Cerebellar cortex (tissue), 1 donor: Measurements from ENCODE around the gene PDZD4.

ENCODE experiments used
- DNase-seq: peaks from one replicate; pipeline ENCODE4 v3.0.0-alpha.2; 2015; ENCODE audit warnings: low spot score

The PDZD4 gene

DNA sequence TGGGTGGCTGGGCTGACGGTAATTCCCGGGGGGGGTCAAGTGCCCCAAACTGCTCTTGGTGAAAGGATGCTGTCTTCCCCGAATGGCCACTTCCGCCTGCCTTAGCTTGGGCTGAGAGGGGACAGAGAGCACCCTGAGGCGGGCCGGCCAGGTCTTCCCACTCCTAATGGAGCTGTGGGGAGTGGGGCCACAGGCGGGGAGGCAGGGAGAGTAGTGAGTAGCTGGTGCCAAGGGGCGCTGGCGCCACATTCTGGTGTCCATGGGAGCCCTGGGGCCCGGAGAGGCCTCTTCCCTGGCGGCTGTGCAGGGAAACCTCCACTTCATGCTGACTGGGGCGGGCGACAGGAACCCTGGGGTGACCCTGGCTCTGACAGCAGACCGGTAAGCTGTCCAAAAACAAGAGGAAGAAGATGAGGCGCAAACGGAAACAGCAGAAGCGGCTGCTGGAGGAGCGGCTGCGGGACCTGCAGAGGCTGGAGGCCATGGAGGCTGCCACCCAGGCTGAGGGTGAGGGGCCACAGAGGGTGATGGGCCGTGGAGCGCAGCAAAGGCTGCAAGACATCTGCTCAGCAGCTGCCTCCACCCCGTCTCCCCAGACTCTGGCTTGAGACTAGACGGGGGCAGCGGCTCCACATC, 46.8 kb downstream of the PDZD4 start:
- no peak for DNase-seq

DNA sequence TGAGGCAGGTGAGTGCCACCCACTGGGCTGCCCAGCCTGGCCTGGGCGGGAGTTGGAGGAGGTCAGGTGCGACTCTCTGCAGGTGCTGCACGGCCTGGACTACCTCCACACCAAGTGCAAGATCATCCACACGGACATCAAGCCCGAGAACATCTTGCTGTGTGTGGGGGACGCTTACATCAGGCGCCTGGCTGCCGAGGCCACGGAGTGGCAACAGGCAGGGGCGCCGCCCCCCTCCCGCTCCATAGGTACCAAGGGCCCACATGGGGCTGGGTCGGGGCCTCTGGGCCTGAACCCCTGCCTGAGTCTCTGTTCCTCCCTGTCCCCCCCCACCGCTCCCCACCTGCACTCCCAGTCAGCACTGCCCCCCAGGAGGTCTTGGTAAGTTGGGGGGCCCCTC, 47.5 kb downstream of the PDZD4 start:
- no peak for DNase-seq

DNA sequence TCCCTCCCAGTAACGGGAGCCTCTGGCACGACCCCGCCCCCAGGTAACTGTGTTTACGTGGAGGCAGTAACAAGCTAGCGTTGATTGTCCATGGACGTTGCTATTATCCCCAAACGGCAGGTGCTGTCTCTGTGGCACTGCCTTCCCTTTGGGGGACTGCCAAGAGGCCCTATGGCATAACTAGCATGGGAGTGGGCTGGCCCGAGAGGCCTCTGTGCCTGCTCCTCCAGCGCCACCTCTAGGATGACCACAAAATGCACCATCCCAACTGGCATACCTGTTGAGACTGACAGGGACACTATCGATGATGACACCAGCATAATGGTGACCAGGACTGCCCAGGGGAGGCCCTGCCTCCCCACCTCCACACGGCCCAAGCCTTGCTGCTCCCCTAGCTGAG, 48.0 kb downstream of the PDZD4 start:
- DNase-seq, result no peak

DNA sequence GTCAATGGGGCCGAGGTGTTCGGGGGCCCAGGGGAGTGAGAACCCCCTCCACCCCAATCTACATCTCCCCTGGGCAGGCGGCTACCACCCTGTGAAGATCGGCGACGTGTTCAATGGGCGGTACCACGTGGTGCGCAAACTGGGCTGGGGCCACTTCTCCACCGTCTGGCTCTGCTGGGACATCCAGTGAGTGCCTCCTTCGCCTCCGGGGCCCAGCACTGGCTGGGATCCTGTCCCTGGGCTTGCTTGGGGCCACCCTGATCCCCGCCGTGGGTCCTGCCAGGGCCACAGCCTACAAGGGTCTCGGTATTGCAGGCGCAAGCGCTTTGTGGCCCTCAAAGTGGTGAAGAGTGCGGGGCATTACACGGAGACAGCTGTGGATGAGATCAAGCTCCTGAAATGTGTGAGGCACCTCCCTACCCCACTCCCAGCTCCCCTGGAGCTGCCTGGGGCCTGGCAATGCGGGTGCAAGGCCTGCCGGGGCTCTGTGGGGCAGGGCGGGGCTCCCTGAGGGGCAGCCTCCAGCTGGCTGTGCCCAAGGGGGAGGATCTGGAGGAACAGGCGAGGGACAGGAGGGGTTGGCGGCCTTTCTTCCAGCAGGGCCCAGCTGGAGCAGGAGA, 48.8 kb downstream of the PDZD4 start:
- DNase-seq, result no peak

DNA sequence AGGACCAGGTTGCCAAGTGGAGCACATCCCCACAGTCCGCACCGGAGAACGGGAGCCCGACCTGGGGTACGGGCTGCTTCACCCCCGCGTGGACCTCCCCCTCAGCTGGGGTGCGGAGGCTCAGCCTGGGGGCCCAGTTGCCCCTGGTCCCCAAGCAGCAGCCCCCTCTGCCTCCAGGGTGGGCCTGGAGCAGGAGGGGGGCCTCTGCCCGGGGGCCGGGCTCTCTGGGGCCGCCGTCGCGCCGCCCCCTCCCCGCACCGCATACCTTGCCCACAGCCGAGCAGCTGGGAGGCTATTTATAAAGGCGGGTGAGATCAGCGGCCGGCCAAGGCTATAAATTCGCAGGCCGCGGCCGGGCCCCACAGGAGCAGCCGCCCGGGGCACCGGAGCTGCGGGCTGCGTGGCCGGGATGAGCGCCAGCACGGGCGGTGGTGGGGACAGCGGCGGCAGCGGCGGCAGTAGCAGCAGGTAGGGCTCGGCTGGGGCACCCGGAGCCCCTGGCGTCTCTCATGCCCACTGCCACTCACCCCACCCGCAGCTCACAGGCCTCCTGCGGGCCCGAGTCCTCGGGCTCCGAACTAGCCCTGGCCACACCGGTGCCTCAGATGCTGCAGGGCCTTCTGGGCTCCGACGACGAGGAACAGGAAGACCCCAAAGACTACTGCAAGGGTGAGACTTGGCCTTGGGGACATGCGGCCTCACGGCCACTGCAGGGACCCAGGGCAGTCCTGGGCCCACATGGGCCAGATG, 49.5 kb downstream of the PDZD4 start, which contains the start of gene SRPK3:
Gene SRPK3, plus strand, starts transcription at position 364 of the 750 bp plus-strand sequence. Its CDS starts 46 bp downstream, at position 410.
- DNase-seq, result no peak

DNA sequence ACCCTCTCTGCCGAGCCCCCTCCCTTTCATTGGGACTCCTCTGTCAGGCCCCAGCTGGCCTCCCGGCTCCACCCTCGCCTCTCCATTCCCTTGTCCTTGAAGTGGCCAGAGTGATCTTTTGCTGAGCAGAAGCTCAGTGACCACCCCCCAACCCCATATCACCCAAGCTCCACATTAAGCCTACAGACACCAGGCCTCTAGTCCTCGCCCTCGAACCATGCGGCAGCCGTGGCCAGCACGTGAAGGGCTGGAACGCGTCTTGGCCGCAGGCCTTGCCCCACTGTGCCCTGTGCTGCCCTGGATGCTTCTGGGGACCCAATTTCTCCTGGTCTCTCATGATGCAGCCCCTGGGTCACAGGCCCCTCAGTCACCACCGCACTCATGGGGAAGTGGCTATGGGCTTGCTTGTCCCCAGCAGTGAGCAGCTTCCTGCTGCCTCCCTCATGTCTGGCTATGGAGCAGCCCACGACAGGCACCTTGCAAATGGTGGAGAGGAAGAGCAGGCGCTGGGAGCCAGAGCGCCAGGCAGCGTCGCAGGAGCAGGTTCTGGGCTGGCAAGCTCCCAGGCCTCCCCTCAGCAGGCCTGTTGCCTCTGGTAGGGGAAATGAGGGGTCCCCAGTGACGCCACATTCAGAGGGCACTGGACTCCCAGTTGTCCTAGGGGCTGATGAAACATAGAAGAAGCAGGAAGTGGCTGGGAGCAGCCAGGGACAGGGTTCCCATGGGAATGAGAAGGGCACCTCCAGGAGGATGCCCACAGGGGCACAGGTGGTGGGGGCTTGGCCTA, 50.3 kb downstream of the PDZD4 start:
- no peak for DNase-seq

DNA sequence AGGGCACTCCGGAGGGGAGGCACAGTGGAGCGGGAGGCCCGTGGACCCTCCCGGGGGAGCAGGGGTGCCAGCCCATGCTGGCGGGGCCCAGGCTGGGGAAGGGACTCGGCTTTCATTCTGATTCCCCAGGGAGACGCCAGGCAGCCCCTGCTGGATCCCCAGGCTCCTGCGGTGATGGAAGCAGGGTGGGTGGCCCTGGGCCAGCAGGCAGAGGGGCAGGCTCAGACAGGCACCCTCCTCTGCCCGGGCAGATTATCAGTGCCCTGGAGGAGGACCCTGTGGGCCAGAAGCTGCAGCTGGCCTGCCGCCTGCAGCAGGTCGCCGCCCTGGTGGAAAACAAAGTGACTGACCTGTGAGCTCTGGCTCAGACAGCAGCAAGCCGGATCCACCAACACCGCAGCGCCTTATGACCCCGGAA, 51.7 kb downstream of the PDZD4 start:
- DNase-seq, result no peak

DNA sequence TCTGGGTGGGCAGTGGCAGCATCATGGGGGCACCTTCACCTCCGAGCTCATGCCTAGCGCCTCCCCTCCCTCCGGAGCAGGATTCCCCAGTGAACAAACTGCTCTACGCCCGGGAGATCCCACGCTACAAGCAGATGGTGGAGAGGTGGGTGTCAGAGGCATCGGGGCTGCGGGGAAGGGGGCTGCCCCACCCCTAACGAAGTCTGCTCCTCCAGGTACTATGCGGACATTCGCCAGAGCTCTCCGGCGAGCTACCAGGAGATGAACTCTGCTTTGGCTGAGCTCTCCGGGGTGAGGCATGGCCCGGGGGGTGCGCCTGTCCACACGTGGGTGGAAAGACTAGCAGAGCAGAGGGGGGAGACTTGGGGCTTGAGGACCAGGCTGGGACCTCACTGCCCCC, 52.2 kb downstream of the PDZD4 start:
- DNase-seq, result no peak

DNA sequence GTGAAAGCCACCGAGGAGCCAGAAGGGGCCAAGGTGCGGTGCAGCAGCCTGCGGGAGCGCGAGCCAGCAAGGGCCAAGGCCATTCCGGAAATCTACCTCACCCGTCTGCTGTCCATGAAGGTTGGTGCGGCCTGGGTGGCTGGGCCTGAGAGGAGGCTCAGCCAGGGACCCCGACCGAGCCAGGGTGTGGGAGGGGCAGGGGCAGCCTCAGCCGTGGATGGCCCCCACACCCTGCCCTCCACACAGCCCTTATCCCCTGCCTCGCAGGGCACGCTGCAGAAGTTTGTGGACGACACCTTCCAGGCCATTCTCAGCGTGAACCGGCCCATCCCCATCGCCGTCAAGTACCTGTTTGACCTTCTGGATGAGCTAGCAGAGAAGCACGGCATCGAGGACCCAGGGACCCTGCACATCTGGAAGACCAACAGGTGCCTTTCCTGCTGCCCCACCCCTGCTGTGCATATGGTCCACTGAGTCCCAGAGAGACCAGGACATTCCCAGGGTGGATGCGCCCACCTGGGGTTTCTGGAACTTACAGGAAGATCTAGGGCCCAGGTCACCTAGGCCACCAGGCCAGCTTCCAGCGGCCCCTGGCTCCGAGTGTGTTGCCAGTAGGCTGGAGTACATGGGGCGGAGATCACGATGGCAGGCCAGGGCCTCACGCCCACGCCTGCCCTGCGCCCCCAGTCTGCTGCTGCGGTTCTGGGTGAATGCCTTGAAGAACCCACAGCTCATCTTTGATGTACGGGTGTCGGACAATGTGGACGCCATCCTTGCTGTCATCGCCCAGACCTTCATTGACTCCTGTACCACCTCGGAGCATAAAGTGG, 52.9 kb downstream of the PDZD4 start:
- no peak for DNase-seq

DNA sequence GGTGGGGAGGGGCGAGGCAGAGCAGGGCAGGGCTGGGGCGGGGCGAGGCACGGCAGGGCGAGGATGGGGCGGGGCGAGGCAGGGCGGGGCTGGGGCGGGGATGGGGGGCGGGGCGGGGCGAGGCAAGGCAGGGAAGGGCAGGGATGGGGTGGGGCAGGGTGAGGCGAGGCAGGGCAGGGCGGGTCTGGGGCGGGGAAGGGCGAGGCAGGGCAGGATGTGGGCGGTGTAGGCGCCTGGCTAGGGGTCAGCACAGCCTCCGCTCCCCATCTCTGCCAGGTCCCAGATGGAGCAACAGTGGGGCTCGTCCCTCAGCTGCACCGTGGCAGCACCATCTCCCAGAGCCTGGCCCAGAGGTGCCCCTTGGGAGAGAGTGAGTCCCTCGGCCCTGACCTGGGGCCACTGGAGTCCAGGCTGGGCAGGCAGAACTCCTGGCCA, 53.7 kb downstream of the PDZD4 start:
- no peak for DNase-seq

DNA sequence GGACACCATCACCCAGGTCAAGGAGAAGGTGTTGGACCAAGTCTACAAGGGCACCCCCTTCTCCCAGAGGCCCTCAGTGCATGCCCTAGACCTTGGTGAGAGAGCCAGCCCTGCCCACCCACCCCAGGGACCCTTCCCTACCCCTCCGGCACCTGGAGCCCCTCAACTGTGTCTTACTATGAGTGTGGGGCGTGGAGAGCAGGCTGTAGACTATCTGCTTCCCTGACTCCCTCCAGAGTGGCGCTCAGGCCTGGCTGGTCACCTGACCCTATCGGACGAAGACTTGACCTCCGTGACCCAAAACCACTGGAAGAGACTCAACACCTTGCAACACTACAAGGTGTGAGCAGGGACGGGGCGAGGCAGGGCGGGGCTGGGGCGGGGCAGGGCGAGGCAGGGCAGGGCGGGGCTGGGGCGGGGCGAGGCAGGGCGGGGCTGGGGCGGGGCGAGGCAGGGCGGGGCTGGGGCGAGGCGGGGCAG, 54.2 kb downstream of the PDZD4 start:
- DNase-seq, result no peak

DNA sequence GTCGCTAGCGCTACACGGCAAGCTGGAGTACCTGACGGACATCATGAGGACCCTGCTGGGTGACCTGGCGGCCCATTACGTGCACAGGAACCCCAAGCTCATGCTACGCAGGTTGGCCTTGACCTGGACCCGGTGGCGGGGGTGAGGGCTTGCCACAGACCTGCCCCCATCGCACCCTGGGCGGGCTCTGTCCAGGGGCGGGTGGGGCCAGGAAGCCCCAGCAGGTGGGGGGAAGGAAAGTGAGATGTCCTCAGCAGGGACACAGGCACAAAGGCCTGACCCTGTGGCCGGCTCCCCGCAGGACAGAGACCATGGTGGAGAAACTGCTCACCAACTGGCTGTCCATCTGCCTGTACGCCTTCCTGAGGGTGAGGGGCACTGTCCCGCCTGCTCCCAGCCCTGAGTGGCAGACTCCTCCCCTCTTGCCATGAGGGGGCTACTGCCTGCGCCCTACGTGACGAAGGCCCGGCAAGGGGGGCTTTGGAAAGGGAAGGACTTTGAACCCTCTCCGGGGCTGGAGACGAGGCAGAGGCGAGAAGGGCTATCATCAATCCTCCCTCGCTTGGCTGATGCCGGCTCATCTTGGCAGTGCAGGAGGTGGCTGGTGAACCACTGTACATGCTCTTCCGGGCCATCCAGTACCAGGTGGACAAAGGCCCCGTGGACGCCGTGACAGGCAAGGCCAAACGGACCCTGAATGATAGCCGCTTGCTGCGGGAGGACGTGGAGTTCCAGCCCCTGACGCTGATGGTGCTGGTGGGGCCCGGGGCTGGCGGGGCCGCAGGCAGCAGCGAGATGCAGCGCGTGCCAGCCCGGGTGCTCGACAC, 54.8 kb downstream of the PDZD4 start:
- DNase-seq, result no peak

DNA sequence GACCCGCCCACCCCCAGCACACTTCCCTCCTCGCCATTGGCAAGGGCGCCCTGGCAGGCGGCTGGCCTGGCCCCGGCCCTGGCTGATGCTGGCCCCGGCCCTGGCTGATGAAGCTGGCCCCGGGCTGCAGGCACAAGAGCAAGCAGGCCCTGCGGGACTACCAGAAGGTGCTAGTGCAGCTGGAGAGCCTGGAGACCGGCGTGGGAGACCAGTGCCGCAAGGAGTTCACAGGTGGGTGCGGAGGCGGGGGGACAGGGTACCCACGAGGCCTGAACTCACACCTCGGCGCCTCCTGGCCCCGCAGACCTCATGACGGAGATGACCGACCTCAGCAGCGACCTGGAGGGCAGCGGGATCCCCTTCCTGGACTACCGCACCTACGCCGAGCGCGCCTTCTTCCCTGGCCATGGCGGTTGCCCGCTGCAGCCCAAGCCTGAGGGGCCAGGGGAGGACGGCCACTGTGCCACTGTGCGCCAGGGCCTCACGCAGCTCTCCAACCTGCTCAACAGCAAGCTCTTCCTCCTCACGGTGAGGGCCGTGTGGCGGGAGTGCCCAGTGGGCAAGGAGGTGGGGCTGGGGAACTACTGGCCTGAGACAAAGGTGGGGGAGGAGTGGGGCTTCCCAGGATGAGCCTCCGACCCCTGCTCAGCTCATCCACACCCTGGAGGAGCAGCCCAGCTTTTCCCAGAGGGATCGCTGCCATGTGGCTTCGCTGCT, 55.6 kb downstream of the PDZD4 start:
- DNase-seq, result no peak

DNA sequence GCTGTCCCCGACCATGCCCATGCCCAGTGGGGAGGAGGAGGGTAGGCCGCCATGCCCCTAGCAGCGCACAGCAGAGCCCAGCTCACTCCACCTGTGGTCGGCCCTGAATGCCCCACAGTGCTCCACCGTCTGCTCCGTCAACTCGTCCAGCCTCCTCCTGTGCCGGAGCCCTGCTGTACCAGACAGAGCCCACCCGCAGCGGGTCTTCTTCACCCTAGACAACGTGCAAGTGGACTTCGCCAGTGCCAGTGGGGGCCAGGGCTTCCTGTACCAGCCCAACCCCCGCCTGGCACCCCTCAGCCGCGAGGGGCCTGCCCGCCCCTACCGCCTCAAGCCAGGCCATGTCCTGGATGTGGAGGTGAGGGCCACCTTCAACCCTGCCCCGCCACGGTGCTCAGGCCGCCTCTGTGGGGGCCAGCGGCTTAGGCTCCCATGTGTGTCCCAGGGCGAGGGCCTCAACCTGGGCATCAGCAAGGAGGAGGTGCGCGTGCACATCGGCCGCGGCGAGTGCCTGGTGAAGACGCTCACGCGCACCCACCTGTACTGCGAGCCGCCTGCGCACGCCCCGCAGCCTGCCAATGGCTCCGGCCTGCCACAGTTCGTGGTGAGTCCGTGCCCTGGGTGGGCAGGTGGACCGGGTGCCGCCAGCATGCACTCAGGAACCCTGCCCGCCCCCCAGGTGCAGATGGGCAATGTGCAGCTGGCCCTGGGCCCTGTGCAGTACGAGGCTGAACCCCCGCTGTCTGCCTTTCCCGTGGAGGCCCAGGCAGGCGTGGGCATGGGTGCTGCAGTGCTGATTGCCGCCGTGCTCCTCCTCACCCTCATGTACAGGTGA, 56.4 kb downstream of the PDZD4 start:
- no peak for DNase-seq

DNA sequence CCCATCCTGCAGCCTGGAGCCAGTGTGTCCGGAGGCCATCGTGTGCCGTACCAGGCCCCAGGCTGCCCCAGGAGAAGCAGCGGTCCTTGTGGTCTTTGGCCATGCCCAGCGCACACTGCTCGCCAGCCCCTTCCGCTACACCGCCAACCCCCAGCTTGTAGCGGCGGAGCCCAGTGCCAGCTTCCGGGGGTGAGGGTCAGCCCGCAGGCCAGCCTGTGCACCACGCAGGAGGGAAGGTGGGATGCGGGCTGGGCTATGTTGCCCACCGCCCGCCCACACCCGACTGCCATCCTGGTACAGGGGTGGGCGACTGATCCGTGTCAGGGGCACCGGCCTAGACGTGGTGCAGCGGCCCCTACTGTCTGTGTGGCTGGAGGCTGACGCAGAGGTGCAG, 57.1 kb downstream of the PDZD4 start:
- DNase-seq, result no peak

DNA sequence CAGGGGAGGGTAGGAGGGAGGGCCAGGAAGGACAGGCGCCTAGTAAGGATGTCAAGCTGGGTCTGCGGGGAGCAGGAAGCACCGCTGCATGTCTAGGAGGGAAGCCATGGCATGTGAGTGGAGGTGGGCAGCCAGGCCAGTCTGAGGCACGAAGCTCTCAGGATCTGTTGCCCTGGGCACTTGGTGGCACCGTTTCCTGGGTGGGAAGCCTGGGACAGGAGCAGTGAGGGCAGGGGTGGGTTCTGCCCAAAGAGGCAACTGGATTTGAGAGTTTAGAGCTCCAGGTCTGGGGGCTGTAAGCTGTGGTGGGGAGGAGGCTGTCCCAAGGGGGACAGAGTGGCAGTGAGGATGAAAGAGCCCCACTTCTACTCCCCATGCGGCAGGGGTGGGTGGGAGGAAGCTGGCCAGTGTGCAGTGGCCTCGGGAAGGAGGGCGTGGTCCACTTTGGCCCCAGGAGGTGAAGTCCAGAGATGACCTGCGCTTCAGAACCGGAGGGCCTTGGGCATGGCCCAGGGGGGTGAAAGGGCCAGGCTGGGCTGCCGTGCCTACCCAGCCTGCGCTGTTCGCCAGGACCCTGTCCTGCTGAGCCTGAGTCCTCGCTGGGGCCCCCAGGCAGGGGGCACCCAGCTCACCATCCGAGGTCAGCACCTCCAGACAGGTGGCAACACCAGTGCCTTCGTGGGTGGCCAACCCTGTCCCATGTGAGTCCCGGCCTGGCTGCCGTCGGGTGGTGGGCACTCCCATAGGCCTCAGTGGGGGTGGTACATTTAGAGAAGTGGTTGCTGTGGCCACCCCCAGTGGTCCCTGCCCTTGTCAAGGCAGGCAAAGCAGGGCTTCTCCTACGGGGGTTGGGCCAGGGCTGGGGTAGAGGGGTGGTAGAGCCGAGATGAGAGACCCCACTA, 57.8 kb downstream of the PDZD4 start:
- DNase-seq, result no peak

DNA sequence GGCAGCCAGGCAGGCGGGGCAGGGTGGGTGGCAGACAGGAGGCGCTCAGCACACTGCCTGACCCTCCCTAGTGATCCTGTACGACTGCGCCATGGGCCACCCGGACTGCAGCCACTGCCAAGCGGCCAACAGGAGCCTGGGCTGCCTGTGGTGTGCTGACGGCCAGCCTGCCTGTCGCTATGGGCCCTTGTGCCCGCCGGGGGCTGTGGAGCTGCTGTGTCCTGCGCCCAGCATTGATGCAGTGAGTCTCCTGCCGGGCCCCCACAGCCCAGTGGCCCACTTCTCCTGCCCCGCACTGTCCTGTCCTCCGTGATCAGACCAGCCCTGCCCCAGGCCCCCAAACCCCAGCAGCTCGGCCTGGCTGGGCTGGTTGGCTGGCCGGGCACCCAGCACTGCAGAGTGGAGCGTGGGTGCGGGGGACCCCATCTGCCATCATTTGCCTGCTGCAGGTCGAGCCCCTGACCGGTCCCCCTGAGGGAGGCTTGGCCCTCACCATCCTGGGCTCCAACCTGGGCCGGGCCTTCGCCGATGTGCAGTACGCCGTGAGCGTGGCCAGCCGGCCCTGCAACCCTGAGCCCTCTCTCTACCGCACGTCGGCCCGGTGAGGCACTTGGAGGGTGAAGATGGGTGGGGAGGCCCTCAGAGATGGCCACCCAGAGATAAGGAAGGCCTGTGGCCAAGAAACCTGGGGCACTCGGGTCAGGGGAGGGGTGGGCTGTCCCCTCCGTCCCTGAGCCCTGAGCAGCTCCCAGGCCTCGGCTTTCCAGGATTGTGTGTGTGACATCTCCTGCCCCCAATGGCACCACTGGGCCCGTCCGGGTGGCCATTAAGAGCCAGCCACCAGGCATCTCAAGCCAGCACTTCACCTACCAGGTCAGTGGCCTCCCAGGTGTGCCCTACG, 58.7 kb downstream of the PDZD4 start:
- no peak for DNase-seq
